K562 (cell line): ENCODE data around the gene CCDC117. TPM values are rescaled to one million over a fixed set of nuclear protein-coding genes. Genes with fewer than 3 reads are reported as not detected.

Experiments
- CREB1 ChIP-seq, 2 experiments: sonication (generic) in 1 of 2; formaldehyde crosslinking in 1 of 2; IDR thresholded peaks; 2 replicates each; pipeline versions ENCODE4 v1.6.1 to v1.8.0; 2012 to 2022; ENCODE audit warnings: inconsistent platforms in 1 of 2, mild to moderate bottlenecking in 1 of 2, missing genetic modification reagents in 1 of 2, moderate library complexity in 1 of 2
- HNRNPUL1 ChIP-seq: fragments of 200-400 bp; formaldehyde crosslinking; IDR thresholded peaks from 2 replicates; pipeline ENCODE4 v1.6.1; 2017; ENCODE audit warnings: low read length
- MYBL2 ChIP-seq, 2 experiments: fragments of 450-650 bp in 1 of 2; sonication (generic) in 1 of 2; formaldehyde crosslinking in 1 of 2; IDR thresholded peaks; 2 replicates each; pipeline versions ENCODE4 v1.6.1 to v1.8.1; 2017 to 2022; ENCODE audit warnings: borderline replicate concordance in 1 of 2, inconsistent platforms in 1 of 2, low read depth in 1 of 2, mild to moderate bottlenecking in 1 of 2, missing genetic modification reagents in 1 of 2, moderate library complexity in 1 of 2
- PCBP1 ChIP-seq: fragments of 200-400 bp; formaldehyde crosslinking; IDR thresholded peaks from 2 replicates; pipeline ENCODE4 v1.6.1; 2018; ENCODE audit warnings: mild to moderate bottlenecking, low read depth, low read length; ENCODE audit not compliant: poor library complexity, severe bottlenecking
- RCOR1 ChIP-seq, 2 experiments: IDR thresholded peaks; 2 replicates each; pipeline ENCODE4 v1.6.1; 2012; ENCODE audit warnings: low read depth in 2 of 2, low read length in 2 of 2, borderline replicate concordance in 1 of 2, improper control_type of control experiment in 1 of 2
- SIX5 ChIP-seq, 2 experiments: IDR thresholded peaks; 2 replicates each; pipeline ENCODE4 v1.6.1; 2011; ENCODE audit warnings: low read length in 2 of 2, borderline replicate concordance in 1 of 2, low read depth in 1 of 2, mild to moderate bottlenecking in 1 of 2, moderate library complexity in 1 of 2; ENCODE audit not compliant: insufficient read depth in 1 of 2
- SMC3 ChIP-seq: conservative IDR thresholded peaks from 2 replicates; pipeline ENCODE4 v1.6.1; 2011; ENCODE audit warnings: low read depth, low read length, improper control_type of control experiment; ENCODE audit not compliant: insufficient read depth
- ZBTB7A ChIP-seq: IDR thresholded peaks from 2 replicates; pipeline ENCODE4 v1.6.1; 2011; ENCODE audit warnings: low read depth, mild to moderate bottlenecking, low read length, moderate library complexity, borderline replicate concordance; ENCODE audit not compliant: control insufficient read depth
- ZFX ChIP-seq: sonication (generic); formaldehyde crosslinking; IDR thresholded peaks from 2 replicates; pipeline ENCODE4 v1.8.0; 2022; ENCODE audit warnings: mild to moderate bottlenecking, missing genetic modification reagents, moderate library complexity
- ZKSCAN1 ChIP-seq: fragments of 150-350 bp; IDR thresholded peaks from 2 replicates; pipeline ENCODE4 v1.6.1; 2016; ENCODE audit warnings: low read depth, low read length
- ZNF239 ChIP-seq: fragments of 250-450 bp; sonication (Bioruptor Pico); IDR thresholded peaks from 2 replicates; pipeline ENCODE4 v1.4.0; 2020; ENCODE audit warnings: mild to moderate bottlenecking
- ZNF354B ChIP-seq: fragments of 250-450 bp; sonication (Bioruptor Pico); IDR thresholded peaks from 2 replicates; pipeline ENCODE4 v1.4.0; 2020
- ZNF766 ChIP-seq: fragments of 200-800 bp; sonication (Bioruptor generic); conservative IDR thresholded peaks from 2 replicates; pipeline ENCODE4 v1.6.1; 2016; ENCODE audit warnings: missing genetic modification characterization, missing compliant biosample characterization
- polyA plus RNA-seq, 8 experiments: library from polyadenylated mRNA; depleted of rRNA in 4 of 8; stranded (reverse) in 5 of 8; unstranded in 3 of 8; fragments of >200 nt; fragmentation: Nextera tagmentation in 2 of 8; fragmentation: Illumina TruSeq in 1 of 8; extraction: Ambion mirVana in 2 of 8; extraction: Trizol in 1 of 8; gene quantifications; 2 replicates each; pipeline versions ENCODE4 v1.2.1 to v1.2.3, GENCODE V29; 2011 to 2014; ENCODE audit warnings: inconsistent platforms in 1 of 8, missing spikeins in 1 of 8
- total RNA-seq, 7 experiments: library from RNA; depleted of rRNA in 6 of 7; stranded (reverse); fragments of >200 nt in 6 of 7; fragmentation: Illumina TruSeq in 2 of 7; extraction: Trizol in 2 of 7; gene quantifications; 2 replicates each; pipeline versions ENCODE4 v1.2.1 to v1.2.3, GENCODE V29; 2011 to 2021; ENCODE audit warnings: low replicate concordance in 1 of 7
- TF ChIP-seq, protein P1 (sequence below): sonication (generic); formaldehyde crosslinking; IDR thresholded peaks from 2 replicates; pipeline ENCODE4 v1.8.1; 2023; ENCODE audit warnings: missing genetic modification reagents, mild to moderate bottlenecking, borderline replicate concordance
- TF ChIP-seq, protein P2 (sequence below): sonication (generic); formaldehyde crosslinking; IDR thresholded peaks from 2 replicates; pipeline ENCODE4 v1.4.0; 2020; ENCODE audit warnings: mild to moderate bottlenecking, missing genetic modification reagents
- TF ChIP-seq, protein P3 (sequence below): fragments of 250-450 bp; sonication (Bioruptor Pico); IDR thresholded peaks from 2 replicates; pipeline ENCODE4 v1.5.0; 2021; ENCODE audit warnings: mild to moderate bottlenecking, borderline replicate concordance

Gene CCDC117
- total and polyA plus RNA-seq, 9 of the 15 experiments (the other 6 are each of a cell fraction or from before 2014, with no cell fraction given): 5.7 to 23.3 (median 15.8) TPM

DNA sequence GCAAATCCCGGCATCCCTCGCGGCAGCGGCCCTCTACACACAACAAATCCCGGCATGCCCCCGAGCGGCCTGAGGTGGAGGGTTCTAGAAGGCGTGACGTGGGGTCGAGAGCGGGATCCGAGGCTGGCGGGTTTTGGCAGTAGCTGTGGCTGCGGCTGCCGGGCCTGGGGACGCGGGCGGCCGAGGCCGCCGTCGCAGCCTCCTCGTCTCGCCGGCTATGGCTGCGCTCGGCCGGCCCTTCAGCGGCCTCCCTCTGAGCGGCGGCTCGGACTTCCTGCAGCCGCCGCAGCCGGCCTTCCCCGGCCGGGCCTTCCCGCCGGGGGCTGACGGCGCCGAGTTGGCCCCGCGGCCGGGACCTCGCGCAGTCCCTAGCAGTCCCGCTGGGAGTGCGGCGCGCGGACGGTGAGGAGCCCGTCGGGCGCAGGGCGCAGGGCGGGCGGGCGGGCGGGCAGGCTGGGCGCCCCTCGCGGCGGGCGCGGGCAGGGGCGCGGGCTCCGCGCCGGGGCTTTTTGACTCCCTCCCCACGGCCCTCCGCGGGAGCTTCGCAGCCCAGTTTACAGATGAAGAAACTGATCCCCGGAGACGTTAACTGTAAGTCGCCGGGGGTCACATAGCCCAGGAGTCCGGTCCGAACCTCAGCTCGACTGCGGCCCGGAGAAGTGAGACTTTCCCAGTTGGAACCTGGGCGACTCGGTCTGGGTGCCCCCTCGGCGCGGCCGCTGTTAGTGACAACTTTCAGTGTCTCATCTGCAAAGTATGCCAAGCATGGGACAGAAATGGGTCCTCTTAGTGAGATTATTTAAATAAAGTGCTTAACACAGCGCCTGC, at the start of gene CCDC117 (continued):
- TF ChIP-seq, protein P1, sequence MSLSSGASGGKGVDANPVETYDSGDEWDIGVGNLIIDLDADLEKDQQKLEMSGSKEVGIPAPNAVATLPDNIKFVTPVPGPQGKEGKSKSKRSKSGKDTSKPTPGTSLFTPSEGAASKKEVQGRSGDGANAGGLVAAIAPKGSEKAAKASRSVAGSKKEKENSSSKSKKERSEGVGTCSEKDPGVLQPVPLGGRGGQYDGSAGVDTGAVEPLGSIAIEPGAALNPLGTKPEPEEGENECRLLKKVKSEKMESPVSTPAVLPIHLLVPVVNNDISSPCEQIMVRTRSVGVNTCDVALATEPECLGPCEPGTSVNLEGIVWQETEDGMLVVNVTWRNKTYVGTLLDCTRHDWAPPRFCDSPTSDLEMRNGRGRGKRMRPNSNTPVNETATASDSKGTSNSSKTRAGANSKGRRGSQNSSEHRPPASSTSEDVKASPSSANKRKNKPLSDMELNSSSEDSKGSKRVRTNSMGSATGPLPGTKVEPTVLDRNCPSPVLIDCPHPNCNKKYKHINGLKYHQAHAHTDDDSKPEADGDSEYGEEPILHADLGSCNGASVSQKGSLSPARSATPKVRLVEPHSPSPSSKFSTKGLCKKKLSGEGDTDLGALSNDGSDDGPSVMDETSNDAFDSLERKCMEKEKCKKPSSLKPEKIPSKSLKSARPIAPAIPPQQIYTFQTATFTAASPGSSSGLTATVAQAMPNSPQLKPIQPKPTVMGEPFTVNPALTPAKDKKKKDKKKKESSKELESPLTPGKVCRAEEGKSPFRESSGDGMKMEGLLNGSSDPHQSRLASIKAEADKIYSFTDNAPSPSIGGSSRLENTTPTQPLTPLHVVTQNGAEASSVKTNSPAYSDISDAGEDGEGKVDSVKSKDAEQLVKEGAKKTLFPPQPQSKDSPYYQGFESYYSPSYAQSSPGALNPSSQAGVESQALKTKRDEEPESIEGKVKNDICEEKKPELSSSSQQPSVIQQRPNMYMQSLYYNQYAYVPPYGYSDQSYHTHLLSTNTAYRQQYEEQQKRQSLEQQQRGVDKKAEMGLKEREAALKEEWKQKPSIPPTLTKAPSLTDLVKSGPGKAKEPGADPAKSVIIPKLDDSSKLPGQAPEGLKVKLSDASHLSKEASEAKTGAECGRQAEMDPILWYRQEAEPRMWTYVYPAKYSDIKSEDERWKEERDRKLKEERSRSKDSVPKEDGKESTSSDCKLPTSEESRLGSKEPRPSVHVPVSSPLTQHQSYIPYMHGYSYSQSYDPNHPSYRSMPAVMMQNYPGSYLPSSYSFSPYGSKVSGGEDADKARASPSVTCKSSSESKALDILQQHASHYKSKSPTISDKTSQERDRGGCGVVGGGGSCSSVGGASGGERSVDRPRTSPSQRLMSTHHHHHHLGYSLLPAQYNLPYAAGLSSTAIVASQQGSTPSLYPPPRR (CRISPR knock-in tag): no peak
- TF ChIP-seq ZBTB7A (peak; percentile 51; the same call in 1 of the 2 replicates), HNRNPUL1 (no peak), ZNF239 (no peak), ZNF766 (CRISPR knock-in tag) (peak; percentile 52; the same call in 1 of the 2 replicates), ZKSCAN1 (no peak), SMC3 (no peak), CREB1 (IDR thresholded peaks at IDR 0.05) (peak; percentile 70; the same call in 1 of the 2 replicates), CREB1 (CRISPR knock-in tag; IDR thresholded peaks at IDR 0.05) (peak; percentile 64), MYBL2 (IDR thresholded peaks at IDR 0.05; ENCODE audit: low read depth) (no peak), MYBL2 (CRISPR knock-in tag; IDR thresholded peaks at IDR 0.05; ENCODE audit: borderline replicate concordance) (no peak), ZNF354B (CRISPR knock-in tag) (no peak), PCBP1 (no peak), RCOR1 (IDR thresholded peaks at IDR 0.05; ENCODE audit: borderline replicate concordance in 1 of 2, low read depth in 2 of 2, low read length in 2 of 2) (no peak), ZFX (peak; percentile 87), SIX5 (IDR thresholded peaks at IDR 0.05; ENCODE audit: borderline replicate concordance in 1 of 2, insufficient read depth in 1 of 2, low read depth in 1 of 2, low read length in 2 of 2) (peak; percentile 74 to 77; a peak in 3 of 4 replicates)
- TF ChIP-seq, protein P2, sequence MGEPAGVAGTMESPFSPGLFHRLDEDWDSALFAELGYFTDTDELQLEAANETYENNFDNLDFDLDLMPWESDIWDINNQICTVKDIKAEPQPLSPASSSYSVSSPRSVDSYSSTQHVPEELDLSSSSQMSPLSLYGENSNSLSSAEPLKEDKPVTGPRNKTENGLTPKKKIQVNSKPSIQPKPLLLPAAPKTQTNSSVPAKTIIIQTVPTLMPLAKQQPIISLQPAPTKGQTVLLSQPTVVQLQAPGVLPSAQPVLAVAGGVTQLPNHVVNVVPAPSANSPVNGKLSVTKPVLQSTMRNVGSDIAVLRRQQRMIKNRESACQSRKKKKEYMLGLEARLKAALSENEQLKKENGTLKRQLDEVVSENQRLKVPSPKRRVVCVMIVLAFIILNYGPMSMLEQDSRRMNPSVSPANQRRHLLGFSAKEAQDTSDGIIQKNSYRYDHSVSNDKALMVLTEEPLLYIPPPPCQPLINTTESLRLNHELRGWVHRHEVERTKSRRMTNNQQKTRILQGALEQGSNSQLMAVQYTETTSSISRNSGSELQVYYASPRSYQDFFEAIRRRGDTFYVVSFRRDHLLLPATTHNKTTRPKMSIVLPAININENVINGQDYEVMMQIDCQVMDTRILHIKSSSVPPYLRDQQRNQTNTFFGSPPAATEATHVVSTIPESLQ (CRISPR knock-in tag): no peak
- TF ChIP-seq, protein P3, sequence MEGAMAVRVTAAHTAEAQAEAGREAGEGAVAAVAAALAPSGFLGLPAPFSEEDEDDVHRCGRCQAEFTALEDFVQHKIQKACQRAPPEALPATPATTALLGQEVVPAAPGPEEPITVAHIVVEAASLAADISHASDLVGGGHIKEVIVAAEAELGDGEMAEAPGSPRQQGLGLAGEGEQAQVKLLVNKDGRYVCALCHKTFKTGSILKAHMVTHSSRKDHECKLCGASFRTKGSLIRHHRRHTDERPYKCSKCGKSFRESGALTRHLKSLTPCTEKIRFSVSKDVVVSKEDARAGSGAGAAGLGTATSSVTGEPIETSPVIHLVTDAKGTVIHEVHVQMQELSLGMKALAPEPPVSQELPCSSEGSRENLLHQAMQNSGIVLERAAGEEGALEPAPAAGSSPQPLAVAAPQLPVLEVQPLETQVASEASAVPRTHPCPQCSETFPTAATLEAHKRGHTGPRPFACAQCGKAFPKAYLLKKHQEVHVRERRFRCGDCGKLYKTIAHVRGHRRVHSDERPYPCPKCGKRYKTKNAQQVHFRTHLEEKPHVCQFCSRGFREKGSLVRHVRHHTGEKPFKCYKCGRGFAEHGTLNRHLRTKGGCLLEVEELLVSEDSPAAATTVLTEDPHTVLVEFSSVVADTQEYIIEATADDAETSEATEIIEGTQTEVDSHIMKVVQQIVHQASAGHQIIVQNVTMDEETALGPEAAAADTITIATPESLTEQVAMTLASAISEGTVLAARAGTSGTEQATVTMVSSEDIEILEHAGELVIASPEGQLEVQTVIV (CRISPR knock-in tag): no peak
